NCI-H82 (cell line): ENCODE results near the gene COLEC12.

Experiments used
- DNase-seq: peaks from one replicate; lab custom pipeline; 2025; lab: John Stamatoyannopoulos, UW

COLEC12 gene

DNA sequence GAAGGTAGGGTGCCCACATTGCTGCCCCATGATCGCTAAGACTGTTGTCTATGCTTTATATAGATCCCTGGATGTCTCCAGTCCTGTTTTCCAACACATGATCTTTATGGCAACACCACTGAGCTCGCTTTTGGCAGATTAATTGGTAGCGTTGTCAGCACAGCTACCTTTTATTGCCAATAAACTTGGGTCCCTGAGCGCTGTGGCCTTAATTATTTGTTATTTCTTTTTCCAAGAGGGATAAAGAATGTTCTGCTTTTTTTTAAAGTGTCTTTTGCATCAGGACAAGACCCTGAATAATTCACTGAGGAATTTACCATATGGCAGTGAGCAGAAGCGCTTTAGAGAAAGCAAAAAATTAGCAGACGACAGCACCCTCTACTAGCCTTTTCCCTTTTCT, 113.5 kb downstream of the COLEC12 start:
- DNase-seq, result peak; percentile 7

GRCh38 chr18:384897-385296, 115.6 kb downstream of the COLEC12 start:
- peak; percentile 78 for DNase-seq

- no peak for DNase-seq
Observed at GRCh38 chr18:383135-383534, 117.4 kb downstream of the COLEC12 start.

- DNase-seq, result peak; percentile 87
Observed at GRCh38 chr18:382423-382984, 118.0 kb downstream of the COLEC12 start.

- DNase-seq, result peak; percentile 63
Observed at GRCh38 chr18:379681-380330, 120.7 kb downstream of the COLEC12 start.

GRCh38 chr18:378079-378478, 122.4 kb downstream of the COLEC12 start:
- DNase-seq, result no peak

GRCh38 chr18:377088-377487, 123.4 kb downstream of the COLEC12 start:
- no peak for DNase-seq

GRCh38 chr18:376311-376710, 124.2 kb downstream of the COLEC12 start:
- DNase-seq, result no peak

GRCh38 chr18:374721-375168, 125.8 kb downstream of the COLEC12 start:
- DNase-seq, result no peak

- no peak for DNase-seq
Observed at GRCh38 chr18:373780-374179, 126.7 kb downstream of the COLEC12 start.

- DNase-seq, result no peak
Observed at GRCh38 chr18:371609-371982, 128.9 kb downstream of the COLEC12 start.

DNA sequence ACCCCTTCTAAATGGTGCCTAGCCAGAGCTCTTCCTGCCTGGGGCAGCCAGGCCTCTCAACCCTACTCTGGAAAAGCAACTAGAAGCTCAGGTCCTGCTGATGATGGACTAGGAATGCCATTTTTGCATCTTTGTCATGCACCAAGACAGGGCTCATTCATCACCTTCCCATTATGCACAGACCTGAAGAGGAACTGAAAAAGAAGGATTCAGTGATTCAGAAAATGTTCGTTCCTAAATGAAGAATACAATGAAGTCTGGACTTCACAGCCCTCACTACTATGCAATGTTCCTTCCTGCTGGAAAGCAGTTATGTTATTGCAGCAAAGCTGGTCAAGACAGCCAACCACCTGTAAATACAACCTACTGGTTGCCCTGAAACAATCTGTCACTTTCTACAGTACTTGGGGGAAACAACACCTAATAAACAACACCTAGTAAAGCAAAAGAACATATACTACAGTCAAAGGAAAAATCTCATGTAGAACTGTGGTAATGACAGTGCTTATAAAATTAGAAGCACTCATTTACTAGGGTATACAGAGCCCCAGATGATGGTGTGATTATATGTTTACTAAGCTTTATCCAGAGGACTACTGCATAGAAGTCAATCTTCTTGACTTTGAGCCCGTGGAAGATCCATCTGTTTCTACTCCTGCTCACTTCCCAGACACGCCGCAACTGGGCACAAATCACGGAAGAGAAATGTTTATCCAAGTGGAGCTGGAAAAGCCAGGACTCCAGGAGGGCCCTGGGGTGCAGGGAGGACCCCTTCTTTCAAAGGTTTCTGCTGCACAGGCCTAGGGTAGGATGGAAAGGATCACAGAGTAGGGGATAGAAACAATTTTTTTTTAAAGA, 129.5 kb downstream of the COLEC12 start:
- peak; percentile 42 for DNase-seq

GRCh38 chr18:369224-370015, 131.1 kb downstream of the COLEC12 start:
- peak; percentile 16 for DNase-seq

GRCh38 chr18:366466-367061, 133.9 kb downstream of the COLEC12 start:
- DNase-seq, result no peak

- DNase-seq, result no peak
Observed at GRCh38 chr18:365651-366050, 134.8 kb downstream of the COLEC12 start.

- no peak for DNase-seq
Observed at GRCh38 chr18:364256-364826, 136.2 kb downstream of the COLEC12 start.

GRCh38 chr18:363301-364085, 137.0 kb downstream of the COLEC12 start:
- no peak for DNase-seq

DNA sequence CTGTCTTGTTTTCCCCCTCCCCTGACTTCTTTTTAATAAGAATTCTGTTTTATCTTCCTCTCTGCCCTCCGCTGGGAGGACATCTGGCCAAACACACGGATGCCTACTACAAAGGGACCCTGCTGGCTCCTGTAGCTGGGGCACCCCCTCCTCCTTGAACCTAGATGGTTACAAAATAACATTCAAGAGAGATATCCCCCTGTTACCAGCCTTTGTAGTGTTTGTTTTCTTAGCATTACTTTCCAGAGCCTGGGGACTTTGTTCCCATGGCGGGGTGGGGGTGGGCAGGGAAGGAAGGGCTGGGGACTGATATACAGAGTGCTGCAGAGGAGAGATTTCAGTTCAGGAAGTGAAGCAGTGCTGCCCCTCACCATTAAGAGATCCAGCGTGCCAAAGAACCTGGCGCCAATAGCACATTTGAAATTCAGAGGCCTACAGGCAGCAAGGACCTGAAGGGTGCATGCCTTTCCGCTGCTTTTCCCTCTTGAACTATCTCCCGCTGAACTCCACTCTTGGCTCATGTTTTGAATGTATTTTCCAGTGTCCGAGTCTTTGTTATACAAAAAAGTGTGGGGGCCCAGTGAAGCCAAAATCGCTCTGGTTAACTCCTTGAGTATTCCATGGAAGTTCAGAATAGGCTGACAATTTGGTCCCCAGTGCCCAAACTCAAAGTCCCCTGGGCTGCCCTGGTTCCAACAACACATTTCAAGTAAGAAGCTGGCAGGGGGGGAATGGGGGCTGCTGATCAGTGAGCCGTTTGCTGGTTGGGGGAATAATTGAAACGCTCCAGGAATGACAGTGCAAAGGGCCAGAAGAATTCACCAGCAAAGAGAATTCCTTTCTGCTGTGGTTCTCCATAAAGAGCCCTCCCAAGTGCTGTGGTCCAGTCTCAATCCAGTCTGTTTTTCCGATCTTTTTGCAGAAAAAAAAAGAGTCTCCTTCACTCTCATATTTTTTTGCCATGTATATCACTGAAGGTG, 137.9 kb downstream of the COLEC12 start:
- no peak for DNase-seq

GRCh38 chr18:361941-362310, 138.6 kb downstream of the COLEC12 start:
- peak; percentile 60 for DNase-seq
